A673 (cell line): Measurements from ENCODE around the gene INPP4A.

ENCODE experiments used
- EZH2 ChIP-seq: fragments of 200-600 bp; sonication (generic); IDR thresholded peaks from 2 replicates; pipeline ENCODE4 v1.6.1; 2017; ENCODE audit warnings: borderline replicate concordance, low read depth, mild to moderate bottlenecking, mixed read lengths, antibody characterized with exemption, low read length; ENCODE audit not compliant: poor library complexity, severe bottlenecking
- TF ChIP-seq, protein P1 (sequence below): fragments of 300-800, 200-600 bp; sonication (generic); conservative IDR thresholded peaks from 2 replicates; pipeline ENCODE4 v1.5.1; 2017; ENCODE audit warnings: low read depth, mild to moderate bottlenecking, antibody characterized with exemption, low read length, moderate library complexity, mixed read lengths

DNA sequence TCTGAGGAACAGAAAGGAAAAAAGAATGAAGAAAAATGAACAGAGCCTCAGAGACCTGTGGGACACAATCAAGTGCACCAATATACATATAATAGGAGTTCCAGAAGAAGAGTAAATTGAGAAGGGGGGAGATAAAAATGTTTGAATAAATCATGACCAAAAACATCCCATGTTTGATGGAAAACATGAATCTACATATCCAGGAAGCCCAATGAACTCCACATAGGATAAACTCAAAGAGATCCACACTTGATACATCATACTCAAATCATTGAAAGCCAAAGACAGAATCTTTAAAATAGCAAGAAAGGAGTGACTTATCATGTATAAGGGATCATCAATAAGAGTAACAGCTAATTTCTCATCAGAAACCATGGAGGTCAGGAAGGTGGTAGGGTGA, 83.7 kb downstream of the INPP4A start:
- TF ChIP-seq, protein P1, sequence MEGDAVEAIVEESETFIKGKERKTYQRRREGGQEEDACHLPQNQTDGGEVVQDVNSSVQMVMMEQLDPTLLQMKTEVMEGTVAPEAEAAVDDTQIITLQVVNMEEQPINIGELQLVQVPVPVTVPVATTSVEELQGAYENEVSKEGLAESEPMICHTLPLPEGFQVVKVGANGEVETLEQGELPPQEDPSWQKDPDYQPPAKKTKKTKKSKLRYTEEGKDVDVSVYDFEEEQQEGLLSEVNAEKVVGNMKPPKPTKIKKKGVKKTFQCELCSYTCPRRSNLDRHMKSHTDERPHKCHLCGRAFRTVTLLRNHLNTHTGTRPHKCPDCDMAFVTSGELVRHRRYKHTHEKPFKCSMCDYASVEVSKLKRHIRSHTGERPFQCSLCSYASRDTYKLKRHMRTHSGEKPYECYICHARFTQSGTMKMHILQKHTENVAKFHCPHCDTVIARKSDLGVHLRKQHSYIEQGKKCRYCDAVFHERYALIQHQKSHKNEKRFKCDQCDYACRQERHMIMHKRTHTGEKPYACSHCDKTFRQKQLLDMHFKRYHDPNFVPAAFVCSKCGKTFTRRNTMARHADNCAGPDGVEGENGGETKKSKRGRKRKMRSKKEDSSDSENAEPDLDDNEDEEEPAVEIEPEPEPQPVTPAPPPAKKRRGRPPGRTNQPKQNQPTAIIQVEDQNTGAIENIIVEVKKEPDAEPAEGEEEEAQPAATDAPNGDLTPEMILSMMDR = no peak
- TF ChIP-seq EZH2 = no peak
